Fibroblast of lung (primary cell): Measurements from ENCODE around the gene MAP3K4.

ENCODE experiments used
- CTCF ChIP-seq, 2 donors: IDR thresholded peaks in 1 of 2; conservative IDR thresholded peaks in 1 of 2; 1 replicate in 1 of 2; 2 replicates in 1 of 2; pipeline ENCODE4 v1.5.1; 2011 to 2012; ENCODE audit warnings: low read length in 2 of 2, control low read depth in 1 of 2, inconsistent platforms in 1 of 2, low read depth in 1 of 2, mild to moderate bottlenecking in 1 of 2
- EZH2 ChIP-seq: IDR thresholded peaks from 2 replicates; pipeline ENCODE4 v1.5.1; 2012; ENCODE audit warnings: low read length, control low read depth, mild to moderate bottlenecking; ENCODE audit errors: missing control alignments

GRCh38 chr6:160945516-160946177 lies 45.9 kb upstream of the MAP3K4 start:
- no peak for TF ChIP-seq CTCF (conservative IDR thresholded peaks at IDR 0.05 in 1 of 2, IDR thresholded peaks at IDR 0.05 in 1 of 2; ENCODE audit: low read depth in 1 of 2, low read length in 2 of 2)
- TF ChIP-seq EZH2, result no peak
